ENCODE measurements around the gene ZNF878. TPM values are rescaled to one million over a fixed set of nuclear protein-coding genes. Genes with fewer than 3 reads are reported as not detected.
A peak's percentile ranks its signal among the peaks of the same experiment; 100 is the strongest.
"Not testable (repeated sequence)": the region's sequence is repeated elsewhere in the genome, so short reads cannot be mapped to it uniquely, and the experiment has no call there.

The ZNF878 gene
- under 0.01 TPM for total RNA-seq

DNA sequence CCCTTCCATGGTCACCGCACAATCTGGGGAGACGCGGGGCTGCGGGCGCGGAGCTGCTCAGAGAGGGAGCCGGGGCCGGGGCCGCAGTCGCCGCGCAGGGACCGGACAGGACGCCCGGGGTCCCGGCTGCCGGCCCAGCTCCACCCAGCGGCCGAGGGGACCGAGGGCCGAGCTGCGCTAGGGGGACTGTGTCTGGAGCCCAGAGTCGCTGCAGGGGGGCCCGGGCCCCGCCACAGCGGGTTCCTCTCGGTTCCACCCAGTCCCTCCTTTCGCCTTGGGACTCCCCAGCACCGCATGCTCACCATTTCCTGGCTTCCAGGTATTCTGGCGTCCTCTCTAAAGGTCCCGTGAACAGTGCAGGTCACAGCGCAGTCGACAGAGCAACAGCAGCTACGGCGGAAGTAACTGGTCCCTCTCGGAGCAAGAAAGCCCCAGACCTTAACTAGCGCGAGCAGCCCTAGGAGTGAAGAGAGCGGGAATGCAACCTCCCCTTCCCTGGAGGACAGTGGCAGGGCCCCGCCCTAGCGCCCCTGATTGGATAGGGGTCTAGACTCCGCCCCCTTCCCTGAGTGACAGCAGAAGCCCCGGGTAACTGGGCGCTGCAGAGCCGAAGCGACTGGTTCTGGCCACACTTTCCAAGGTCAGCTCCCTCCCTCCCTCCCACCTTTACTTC lies at the start of gene ZNF878:
Gene ZNF878 (minus strand): TSS at position 465 of the 673 bp plus-strand sequence. CDS start 160 bp downstream, at position 305.
- peak in 2 of 3 donors; percentile 76 to 80 for DNase-seq (ENCODE audit: low read depth in 2 of 3, low spot score in 2 of 3)

DNA sequence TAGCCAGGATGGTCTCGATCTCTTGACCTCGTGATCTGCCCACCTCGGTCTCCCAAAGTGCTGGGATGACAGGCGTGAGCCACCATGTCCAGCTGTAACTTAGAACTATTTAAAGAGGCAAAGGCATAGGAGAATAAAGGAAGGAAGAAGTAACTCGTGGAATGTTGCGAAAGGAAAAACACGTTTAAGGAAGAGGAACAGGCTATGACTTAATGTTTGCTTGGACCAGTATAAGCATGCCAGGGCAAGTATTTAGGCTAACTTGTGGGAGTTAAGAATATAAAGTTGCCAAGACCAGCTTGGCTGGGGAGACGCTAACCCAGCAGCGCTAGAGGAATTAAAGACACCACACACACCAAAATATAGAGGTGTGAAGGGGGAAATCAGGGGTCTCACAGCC lies 45.3 kb upstream of the ZNF878 start:
- no peak for DNase-seq (ENCODE audit: low read depth in 2 of 3, low spot score in 2 of 3)

DNA sequence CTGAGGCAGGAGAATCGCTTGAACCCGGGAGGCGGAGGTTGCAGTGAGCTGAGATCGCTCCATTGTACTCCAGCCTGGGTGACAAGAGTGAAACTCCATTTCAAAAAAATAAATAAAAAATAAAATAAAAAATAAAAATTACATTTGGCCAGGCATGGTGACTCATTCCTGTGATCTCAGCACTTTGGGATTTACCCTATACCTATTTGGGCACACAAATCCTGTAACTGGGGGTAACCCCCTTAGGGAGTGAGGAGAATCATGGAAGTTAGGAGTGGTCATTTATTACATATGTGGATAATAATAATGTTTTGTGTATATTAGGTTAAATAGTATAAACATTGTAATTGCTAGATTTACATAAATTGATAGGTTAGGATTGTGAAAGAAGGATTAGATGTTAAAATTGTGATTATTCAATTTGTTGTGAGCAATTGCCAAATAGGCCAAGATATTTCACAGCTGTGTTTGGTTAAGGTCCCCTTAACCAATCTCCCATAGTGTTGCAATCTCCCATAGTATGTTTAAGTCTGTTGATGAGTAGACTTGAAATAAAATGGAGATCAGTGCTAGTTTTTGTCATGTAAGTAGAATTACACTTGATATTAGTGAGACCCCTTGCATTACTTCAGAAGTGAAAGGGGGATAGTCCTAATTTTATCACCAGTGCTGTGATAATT lies 42.5 kb upstream of the ZNF878 start:
- DNase-seq (ENCODE audit: low read depth in 2 of 3, low spot score in 2 of 3), result no peak

DNA sequence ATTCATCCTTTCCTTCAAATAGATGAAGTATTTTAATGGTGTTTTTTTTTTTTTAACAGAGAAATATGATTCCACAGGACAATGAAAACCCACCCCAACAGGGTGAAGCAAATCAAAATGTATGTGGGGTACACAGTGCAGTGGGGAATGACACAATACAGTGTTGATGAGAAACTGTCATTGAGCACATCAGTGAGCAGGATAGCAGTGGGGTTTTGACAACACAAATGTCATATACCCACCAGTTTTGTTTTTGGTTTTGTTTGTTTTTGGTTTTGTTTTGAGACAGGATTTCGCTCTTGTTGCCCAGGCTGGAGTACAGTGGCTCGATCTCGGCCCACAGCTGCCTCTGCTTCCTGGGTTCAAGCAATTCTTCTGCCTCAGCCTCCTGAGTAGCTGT lies 41.0 kb upstream of the ZNF878 start:
- no peak for DNase-seq (ENCODE audit: low read depth in 2 of 3, low spot score in 2 of 3)

DNA sequence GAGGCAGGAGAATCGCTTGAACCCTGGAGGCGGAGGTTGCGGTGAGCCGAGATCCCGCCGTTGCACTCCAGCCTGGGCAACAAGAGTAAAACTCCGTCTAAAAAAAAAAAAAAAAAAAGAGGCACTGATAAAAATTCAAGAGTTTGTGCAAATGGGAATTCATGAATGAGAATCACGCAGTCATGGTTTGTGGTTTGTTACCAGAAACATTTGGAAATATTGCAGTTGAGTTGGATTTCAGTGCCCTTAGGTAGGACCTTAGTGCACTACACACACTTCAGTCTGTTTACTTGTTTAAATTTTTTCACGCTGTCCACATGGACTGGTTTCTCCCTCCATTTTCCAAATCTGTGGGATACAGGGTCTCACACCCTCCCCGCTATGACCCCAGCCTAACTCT lies 40.2 kb upstream of the ZNF878 start:
- peak in 1 of 3 donors; percentile 10 for DNase-seq (ENCODE audit: low read depth in 2 of 3, low spot score in 2 of 3)

DNA sequence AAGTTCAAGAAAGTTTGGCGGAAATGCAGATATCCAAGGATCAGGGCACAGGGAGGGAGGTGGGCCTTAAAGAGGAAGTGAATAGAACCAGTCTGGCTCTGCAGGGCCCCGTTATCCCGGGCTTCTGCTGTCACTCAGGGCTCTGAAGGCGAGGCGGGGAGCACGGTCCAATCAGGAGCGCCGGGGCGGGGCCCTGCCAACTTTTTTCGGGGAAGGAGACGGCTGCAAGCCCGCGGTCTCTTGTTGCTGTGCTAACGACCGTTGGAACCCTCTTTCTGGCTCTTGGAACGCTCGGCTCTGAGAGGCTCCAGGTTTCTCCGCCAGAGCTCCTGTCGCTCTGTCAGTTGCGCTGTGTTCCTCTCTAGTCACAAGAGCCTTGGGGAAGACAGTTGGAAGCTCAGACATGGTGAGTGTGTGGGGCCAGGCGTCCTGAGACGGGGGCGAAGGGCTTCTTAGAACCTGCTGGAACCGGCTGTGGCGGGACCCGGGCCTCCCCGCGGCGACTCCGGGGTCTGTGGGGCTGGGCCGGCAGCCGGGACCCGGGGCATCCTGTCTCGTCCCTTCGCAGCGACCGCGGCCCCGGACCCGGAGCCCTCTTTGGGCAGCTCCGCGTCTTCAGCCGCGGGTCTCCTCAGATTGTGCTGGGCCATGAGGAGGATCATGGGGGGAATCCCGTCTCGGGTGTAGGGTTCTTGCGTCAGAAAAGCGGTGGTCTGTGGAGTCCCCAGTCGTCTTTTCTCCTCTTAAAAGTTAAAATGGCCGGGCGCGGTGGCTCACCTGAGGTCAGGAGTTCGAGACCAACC lies 39.5 kb upstream of the ZNF878 start:
- peak in 2 of 3 donors; percentile 89 to 93 for DNase-seq (ENCODE audit: low read depth in 2 of 3, low spot score in 2 of 3)

DNA sequence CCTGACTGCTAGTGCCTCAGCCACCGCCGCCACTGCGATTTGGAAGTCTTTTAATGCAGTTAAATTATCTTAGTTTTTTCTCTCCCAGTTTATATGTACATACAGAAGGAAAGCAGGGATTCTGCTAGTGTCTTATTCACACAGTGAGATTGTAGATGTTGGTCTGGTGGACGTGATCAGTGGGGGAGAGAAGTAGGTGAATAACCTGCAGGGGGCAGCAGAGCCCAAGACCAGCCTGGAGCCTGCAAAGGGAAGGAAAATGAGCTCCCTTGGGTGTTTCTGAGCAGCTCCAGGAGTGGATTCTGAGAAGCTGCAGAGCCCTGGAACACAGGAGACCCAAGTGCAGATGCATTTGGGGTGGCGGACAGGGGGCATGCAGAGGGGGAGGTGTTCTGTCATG lies 38.0 kb upstream of the ZNF878 start:
- peak; percentile 16 to 87 (median 75) for DNase-seq (ENCODE audit: low read depth in 2 of 3, low spot score in 2 of 3)

DNA sequence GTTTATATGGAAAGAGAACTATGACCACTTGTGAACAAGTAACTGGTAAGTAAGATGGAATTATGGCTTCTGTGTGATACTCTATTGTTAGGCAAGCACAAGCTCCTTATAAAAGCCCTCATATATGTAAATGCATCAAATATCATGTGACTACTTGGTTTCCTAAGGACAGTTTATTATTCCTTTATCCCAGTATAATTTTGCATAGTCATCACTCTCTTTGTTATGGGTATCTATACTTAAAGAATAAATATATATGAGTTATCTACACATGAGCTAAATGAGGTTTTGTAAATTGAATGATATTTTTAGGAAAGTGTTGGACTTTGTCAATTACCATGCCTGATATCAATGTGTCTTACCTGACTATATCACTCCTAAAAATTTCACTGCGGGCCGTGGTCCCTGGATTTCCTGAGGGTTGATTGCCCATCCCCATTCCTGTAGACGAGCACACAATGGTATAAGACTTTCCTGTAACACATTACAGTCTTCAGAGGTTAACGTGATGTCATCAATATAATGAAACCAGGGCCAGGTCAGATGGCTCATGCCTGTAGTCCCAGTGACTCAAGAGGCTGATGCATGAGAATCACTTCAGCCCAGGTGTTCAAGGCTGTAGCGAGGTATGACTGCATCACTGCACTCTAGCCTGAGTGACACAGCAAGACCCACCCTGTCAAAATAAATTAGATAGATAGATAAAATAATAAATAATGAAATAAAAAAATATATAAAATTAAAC lies 32.5 kb upstream of the ZNF878 start:
- DNase-seq (ENCODE audit: low read depth in 2 of 3, low spot score in 2 of 3), result no peak

DNA sequence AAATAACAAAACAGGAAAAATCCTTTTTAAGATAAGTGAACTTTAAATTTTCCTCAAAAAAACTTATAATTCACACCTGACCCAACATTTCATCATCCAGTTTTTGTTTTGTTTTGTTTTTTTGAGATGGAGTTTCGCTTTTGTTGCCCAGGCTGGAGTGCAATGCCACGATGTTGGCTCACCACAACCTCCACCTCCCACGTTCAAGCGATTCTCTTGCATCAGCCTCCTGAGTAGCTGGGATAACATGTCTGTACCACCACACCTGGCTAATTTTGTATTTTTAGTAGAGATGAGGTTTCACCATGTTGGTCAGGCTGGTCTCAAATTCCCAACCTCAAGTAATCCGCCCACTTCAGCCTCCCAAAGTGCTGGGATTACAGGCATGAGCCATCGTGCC lies 30.6 kb upstream of the ZNF878 start:
- DNase-seq (ENCODE audit: low read depth in 2 of 3, low spot score in 2 of 3), result not testable (repeated sequence)

DNA sequence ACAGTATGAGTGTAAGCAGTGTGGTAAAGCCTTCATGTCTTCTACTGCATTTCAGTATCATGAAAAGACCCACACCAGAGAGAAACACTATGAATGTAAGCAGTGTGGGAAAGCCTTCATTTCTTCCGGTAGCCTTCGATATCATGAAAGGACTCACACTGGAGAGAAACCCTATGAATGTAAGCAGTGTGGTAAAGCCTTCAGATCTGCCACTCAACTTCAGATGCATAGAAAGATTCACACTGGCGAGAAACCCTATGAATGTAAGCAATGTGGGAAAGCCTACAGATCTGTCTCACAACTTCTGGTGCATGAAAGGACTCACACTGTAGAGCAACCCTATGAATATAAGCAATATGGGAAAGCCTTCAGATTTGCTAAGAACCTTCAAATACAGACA lies 24.6 kb upstream of the ZNF878 start:
- DNase-seq (ENCODE audit: low read depth in 2 of 3, low spot score in 2 of 3), result no peak

DNA sequence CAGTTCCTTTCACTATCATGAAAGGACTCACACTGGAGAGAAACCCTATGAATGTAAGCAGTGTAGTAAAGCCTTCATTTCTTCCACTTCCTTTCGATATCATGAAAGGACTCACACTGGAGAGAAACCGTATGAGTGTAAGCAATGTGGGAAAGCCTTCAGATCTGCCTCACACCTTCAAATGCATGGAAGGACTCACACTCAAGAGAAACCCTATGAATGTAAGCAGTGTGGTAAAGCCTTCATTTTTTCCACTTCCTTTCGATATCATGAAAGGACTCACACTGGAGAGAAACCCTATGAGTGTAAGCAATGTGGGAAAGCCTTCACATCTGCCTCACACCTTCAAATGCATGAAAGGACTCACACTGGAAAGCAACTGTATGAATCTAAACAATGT lies 23.6 kb upstream of the ZNF878 start:
- DNase-seq (ENCODE audit: low read depth in 2 of 3, low spot score in 2 of 3), result peak in 1 of 3 donors; percentile 37

DNA sequence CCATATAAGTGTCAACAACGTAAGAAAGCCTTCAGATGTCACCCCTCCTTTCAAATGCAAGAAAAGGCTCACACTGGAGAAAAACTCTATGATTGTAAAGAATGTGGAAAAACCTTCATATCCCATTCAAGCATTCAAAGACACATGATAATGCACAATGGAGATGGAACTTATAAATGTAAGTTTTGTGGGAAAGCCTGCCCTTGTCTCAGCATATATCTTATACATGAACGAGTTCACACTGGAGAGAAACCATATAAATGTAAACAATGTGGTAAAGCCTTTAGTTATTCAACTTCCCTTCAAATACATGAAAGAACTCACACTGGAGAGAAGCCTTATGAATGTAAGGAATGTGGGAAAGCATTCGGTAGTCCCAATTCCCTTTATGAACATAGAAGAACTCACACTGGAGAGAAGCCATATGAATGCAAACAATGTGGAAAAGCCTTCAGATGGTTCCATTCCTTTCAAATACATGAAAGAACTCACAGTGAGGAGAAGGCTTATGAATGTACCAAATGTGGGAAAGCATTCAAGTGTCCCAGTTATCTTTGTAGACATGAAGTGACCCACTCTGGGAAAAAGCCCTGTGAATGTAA lies 22.9 kb upstream of the ZNF878 start:
- peak in 1 of 3 donors; percentile 52 for DNase-seq (ENCODE audit: low read depth in 2 of 3, low spot score in 2 of 3)

DNA sequence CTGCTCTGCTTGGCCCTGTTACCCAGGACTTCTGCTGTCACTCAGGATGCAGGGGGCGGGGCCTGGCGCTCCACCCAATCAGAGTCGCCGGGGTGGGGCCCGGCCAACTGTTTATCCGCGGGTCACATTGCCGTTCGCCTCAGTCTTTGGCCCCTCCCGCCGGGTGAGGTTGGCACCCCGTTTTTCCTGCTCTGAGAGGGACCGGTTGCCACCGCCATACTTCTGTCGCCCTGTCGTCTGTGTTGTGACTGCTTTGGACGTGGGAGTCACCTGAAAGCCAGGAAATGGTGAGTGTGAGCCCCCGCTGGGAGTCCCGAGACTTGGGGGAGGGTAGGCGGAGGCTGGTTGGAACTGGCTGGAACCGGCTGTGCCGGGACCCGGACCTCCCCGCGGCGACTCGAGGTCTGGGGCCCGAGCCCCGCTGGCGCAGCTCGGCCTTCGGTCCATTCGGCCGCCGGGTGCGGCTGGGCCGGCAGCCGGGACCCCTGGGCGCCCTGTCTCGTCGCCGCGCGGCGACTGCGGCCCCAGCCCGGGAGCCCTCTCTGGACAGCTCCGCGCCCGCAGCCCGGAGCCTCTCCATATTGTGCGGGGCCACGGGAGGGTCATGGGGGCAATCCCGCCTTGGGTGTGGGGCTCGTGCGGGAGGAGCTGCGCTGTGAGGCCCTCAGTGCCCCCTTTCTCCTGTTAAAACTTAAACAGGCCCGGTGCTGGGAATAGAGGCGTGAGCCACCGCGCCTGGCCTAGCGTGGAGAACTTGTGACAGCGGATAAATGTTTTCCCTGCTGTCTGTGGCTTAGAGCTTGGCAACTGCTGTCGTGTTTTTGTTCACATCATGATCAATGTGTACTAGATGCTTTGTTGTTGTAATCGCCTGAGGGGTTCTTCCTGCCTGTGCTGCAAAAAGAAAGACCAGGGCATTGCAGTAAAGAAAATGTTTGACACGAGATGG lies 12.1 kb upstream of the ZNF878 start, which contains the start of gene ZNF844:
Gene ZNF844 (plus strand): TSS at position 142 of the 949 bp plus-strand sequence. CDS start 143 bp downstream, at position 285.
- DNase-seq (ENCODE audit: low read depth in 2 of 3, low spot score in 2 of 3), result peak in 2 of 3 donors; percentile 85 to 90

DNA sequence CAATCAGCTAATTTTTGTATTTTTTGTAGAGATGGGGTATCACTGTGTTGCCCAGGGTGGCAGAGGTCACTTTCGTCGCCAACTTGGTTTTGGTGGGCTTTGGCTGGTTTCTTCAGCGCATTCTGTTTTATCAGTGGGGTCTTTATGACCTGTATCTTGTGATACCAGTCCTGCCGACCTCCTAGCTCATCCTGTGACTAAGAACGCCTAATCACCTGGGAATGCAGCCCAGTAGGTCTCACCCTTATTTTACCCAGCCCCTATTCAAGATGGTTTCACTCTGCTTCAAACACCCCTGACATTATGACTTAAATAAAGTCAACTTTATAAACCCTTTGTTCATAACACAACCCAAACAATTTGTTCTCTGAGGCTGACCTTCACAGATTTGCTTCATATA lies 3.0 kb upstream of the ZNF878 start:
- DNase-seq (ENCODE audit: low read depth in 2 of 3, low spot score in 2 of 3), result no peak

DNA sequence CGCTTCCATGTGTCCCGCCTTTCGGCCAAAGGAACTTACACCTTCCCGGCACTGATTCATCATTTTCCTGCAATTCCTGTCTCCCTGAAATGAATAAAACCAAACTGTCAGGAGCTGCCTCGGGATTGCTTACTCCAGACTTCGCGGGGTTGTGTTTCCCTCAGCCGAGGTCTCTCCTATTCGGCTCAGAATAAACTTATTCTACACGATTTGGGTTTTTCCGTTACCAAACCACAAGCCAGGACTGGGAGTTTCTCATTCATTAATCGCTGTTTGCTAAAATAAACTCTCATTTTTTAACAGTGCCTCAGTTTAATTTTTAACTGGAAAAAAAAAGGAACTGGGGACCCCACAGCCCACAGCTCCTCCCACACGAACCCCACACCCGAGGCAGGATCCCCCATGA lies 667 bp downstream of the ZNF878 start:
- DNase-seq (ENCODE audit: low read depth in 2 of 3, low spot score in 2 of 3), result peak in 1 of 3 donors; percentile 31

DNA sequence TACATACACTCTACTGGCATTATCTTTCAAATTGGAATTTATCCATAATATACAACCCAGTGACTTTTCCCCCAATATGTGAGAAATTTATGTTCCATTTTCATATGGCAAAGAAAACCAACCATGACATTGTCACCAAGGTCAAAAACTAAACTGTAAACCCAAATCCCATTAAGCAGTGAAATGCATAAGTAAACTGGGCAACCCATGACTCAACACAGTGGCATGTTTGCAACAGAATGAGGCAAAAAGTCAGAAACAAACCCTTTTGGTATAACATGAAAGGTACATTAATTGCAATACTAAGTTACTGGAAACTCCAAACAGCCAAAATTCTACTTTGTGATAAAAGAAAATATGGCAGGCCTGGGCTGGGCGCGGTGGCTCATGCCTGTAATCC lies 4.9 kb downstream of the ZNF878 start:
- DNase-seq (ENCODE audit: low read depth in 2 of 3, low spot score in 2 of 3), result no peak

DNA sequence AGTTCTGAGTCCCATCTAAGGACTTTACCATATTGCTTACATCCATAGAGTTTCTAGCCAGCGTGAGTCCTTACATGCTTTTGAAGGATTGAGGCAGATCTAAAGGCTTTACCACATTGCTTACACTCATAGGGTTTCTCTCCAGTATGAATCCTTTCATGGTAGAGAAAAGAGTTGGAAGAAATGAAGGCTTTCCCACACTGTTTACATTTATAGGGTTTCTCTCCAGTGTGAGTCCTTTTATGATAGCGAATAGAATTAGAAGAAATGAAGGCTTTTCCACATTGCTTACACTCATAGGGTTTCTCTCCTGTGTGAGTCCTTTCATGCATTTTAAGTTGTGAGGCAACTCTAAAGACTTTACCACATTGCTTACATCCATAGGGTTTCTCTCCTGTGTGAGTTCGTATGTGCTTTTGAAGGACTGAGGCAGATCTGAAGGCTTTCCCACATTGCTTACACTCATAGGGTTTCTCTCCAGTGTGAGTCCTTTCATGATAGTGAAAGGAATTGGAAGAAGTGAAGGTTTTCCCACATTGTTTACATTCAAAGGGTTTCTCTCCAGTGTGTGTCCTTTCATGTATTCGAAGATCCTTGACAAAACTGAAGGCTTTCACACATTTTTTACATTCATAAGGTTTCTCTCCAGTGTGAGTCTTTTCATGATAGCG lies 8.9 kb downstream of the ZNF878 start:
- peak in 1 of 3 donors; percentile 29 for DNase-seq (ENCODE audit: low read depth in 2 of 3, low spot score in 2 of 3)

DNA sequence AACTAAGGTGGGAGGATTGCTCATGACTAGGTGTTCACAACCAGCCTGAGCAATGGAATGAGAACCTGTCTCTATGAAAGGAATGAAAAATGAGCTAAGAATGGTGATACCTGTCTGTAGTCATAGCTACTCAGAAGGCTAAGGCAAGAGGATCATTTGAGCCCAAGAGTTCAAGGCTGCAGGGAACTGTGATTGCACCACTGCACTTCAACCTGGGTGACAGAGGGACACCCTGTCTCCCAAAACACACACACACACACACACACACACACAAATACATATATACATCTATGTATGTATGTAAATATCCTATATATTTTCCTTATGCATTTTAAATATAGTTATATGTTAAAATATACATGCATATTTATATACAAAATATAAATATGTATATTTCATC lies 9.9 kb downstream of the ZNF878 start:
- DNase-seq (ENCODE audit: low read depth in 2 of 3, low spot score in 2 of 3), result no peak
